AML-193 (cell line): ENCODE measurements around the gene ONECUT3.
A peak's percentile ranks its signal among the peaks of the same experiment; 100 is the strongest.

Source experiments
- DNase-seq, 2 experiments: peaks; one replicate each; lab custom pipeline; 2025; lab: John Stamatoyannopoulos, UW

ONECUT3 gene

GRCh38 chr19:1768248-1768647 lies 14.9 kb downstream of the ONECUT3 start:
- DNase-seq: no peak

- DNase-seq: no peak
Measured at GRCh38 chr19:1768918-1769644, 15.8 kb downstream of the ONECUT3 start.

GRCh38 chr19:1769645-1769985 lies 16.3 kb downstream of the ONECUT3 start:
- no peak for DNase-seq

GRCh38 chr19:1770866-1771576 lies 17.7 kb downstream of the ONECUT3 start:
- no peak for DNase-seq

DNA sequence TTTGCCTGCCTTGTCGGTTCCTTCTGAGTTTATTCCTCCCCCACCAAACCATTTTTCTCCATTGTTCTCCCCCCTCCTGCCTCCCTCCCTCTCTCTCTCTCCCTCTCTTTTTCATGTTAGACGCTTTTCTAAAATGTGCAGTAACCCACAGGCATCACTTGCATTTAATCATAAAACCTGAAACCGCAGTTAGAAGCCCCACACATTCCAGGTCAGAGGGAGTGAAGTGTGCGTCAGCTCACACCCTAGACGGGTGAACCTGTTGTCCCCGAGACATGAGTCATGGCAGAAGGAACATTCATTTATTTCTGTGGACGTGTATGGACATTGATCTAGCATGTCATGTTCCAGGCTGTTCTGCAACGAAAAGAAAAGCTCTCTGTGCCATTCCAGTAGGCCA lies 19.9 kb downstream of the ONECUT3 start:
- no peak for DNase-seq

GRCh38 chr19:1774989-1775772 lies 21.9 kb downstream of the ONECUT3 start:
- DNase-seq: peak; percentile 11 to 16

DNA sequence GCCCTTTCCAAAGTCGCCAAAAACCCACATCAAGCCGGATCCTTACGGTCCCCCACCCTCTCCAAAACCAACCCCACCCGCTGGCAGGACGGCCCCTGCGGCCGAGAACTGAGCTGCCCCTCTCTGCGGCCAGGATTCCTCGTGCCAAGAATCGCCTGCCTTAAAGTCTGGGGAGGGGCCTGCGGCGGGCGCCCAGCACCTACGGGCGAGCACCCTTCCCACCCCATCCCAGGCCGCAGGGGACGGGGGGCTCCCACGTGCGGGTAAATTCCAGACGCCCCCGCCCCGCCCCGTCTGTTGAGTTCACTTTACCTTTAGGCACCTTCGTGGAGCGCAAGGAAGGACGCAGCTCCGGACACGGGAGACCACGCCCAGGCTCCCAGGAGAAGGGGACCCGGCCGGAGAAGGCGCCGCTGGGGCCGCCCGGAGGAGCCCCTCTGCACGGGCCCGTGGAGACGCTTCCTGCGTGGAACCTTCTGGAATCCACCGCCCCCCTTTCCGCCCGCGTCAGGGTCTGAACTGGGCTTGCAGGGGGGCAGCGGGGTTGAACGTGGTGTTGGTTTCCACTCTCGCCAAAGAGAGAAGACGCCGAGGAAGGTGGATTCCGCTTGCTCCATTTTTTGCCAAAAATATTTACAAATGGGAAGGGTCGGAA lies 22.8 kb downstream of the ONECUT3 start:
- no peak for DNase-seq

GRCh38 chr19:1776606-1777147 lies 23.4 kb downstream of the ONECUT3 start:
- no peak for DNase-seq

GRCh38 chr19:1777149-1777548 lies 23.8 kb downstream of the ONECUT3 start:
- DNase-seq: no peak

- DNase-seq: no peak
Measured at GRCh38 chr19:1779574-1779973, 26.3 kb downstream of the ONECUT3 start.

- no peak for DNase-seq
Measured at GRCh38 chr19:1780272-1780958, 27.1 kb downstream of the ONECUT3 start.

DNA sequence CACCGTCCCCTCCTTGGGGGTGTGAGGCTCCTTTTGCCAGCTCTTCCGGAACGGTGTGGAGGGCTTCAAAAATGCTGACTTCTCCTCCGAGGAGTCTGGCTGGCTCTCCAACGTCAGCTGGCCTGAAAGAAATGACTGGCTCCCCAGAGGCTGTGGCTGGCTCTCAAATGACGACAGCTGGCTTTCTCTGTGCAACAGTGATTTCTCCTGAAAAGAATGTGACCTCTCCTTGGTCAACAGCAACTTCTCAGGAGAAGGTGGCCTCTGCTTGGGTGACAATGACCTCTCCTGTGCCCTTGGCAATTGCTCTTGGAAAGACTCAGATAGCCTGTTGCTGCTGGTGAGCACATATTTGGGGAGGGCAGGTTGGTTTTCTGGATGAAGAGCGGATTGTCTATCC lies 29.2 kb downstream of the ONECUT3 start:
- no peak for DNase-seq

GRCh38 chr19:1783354-1783753 lies 30.0 kb downstream of the ONECUT3 start:
- DNase-seq: no peak

DNA sequence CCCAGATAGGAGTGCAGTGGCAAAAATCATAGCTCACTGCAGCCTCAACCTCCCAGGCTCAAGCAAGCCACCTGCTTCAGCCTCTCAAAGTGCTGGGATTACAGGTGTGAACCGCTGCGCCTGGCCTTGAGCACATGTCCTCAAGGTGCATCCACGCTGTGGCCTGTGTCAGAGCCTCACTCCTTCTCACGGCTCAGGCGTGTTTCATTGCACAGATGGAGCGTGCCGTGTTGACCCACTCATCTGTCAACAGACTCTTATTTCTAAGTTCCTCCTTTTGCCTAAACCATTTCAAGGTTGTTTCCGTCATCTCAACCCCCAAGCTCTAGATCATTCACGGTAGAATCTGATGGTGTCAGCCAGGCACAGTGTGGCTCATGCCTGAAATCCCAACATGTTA lies 30.6 kb downstream of the ONECUT3 start:
- no peak for DNase-seq

GRCh38 chr19:1785310-1785709 lies 32.0 kb downstream of the ONECUT3 start:
- DNase-seq: no peak

GRCh38 chr19:1786668-1787067 lies 33.4 kb downstream of the ONECUT3 start:
- DNase-seq: no peak

DNA sequence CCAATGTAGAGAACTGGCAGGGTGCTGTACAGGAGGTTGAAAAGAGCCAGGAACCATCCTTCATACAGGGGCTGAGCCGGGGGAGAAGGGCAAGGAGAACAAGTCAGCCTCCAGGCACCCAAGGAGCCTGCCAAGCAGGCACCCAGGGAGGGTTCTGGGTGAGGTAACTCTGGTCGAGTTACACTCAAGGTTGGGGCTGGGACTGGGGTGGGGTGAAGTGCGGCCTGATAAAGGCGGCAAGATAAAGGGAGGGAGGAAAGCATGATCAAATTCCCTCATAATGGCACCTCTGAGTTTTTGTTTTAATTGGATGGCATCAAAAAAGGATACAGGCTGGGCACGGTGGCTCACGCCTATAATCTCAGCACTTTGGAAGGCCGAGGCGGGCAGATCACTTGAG lies 33.8 kb downstream of the ONECUT3 start:
- no peak for DNase-seq

DNA sequence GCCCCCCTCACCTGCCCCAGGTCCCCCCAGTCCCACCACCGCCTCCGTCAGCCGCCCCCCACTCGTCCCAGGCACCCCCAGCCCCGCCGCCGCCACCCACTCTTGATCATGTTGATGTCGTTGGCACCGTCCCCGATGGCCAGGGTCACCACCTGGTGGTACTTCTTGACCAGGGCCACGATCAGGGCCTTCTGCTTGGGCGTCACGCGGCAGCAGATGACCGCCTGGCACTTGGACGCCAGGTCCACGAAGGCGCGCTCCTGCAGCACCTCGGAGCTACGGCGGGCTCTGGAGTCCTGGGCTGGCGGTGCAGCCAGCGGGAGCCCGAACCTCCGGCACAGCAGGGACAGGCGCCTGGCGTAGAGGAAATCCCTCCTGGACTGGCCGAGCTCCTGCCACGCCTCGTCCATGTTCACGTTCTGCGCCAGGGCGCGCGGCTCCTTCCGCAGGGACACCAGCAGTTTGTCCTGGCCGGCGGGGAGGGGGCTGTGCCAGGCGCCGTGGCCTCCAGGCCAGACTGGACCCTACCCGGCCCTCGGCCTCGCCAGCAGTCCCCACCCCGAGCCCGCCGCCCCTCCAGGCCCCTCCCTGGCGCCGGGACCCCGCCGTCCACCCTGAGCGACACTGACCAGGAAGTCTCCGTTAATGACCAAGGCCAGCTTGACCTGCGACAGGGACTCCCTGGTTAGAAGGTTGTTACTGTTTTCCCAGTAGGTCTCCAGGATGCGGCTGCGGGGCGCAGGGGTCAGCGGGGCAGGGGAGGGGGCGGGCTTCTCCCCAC lies 36.1 kb downstream of the ONECUT3 start:
- DNase-seq: no peak

GRCh38 chr19:1790054-1790792 lies 36.9 kb downstream of the ONECUT3 start:
- DNase-seq: no peak

GRCh38 chr19:1791879-1792278 lies 38.6 kb downstream of the ONECUT3 start:
- no peak for DNase-seq
